SJSA1 (cell line): ENCODE data around the gene MGRN1. TPM values are rescaled to one million over a fixed set of nuclear protein-coding genes. Genes with fewer than 3 reads are reported as not detected.

Experiments
- total RNA-seq: library from RNA; depleted of rRNA; stranded (reverse); fragments of >200 nt; shearing (Covaris generic); gene quantifications from 2 replicates; pipeline ENCODE4 v1.2.3, GENCODE V29; 2014; rRNA removed

MGRN1 gene
- total RNA-seq, 1 experiment from 2014 or later = 15.0 TPM

Other genes starting within 250 kb of the MGRN1 start
- gene CORO7, start 208.2 kb upstream of the MGRN1 start, total RNA-seq = 18.6 and 26.8 TPM in 2 replicates
- 58.2 and 81.9 TPM in 2 replicates for gene DNAJA3, start 199.0 kb upstream of the MGRN1 start, total RNA-seq
- 9.5 and 14.5 TPM in 2 replicates for gene NMRAL1, start 150.2 kb upstream of the MGRN1 start, total RNA-seq
- gene HMOX2, start 148.4 kb upstream of the MGRN1 start, total RNA-seq = 48.5 and 49.3 TPM in 2 replicates
- 5.1 and 7.9 TPM in 2 replicates for gene CDIP1, start 86.1 kb upstream of the MGRN1 start, total RNA-seq
- not detected in 2 replicates for gene C16orf96, start 68.5 kb upstream of the MGRN1 start, total RNA-seq
- 6.1 and 9.6 TPM in 2 replicates for gene UBALD1, start 9.9 kb upstream of the MGRN1 start, total RNA-seq
- 63.5 and 83.0 TPM in 2 replicates for gene NUDT16L1, start 68.7 kb downstream of the MGRN1 start, total RNA-seq
- gene ANKS3, start 109.4 kb downstream of the MGRN1 start, total RNA-seq = 20.9 and 21.9 TPM in 2 replicates
- gene DNAAF8, start 109.7 kb downstream of the MGRN1 start, total RNA-seq = 0.38 and 1.1 TPM in 2 replicates
- 8.8 and 15.1 TPM in 2 replicates for gene ZNF500, start 142.3 kb downstream of the MGRN1 start, total RNA-seq
- gene SEPTIN12, start 163.5 kb downstream of the MGRN1 start, total RNA-seq = not detected in 2 replicates
- not detected in 2 replicates for gene SMIM22, start 170.5 kb downstream of the MGRN1 start, total RNA-seq
- gene ROGDI, start 177.8 kb downstream of the MGRN1 start, total RNA-seq = 9.9 and 15.1 TPM in 2 replicates
- 35.2 and 49.0 TPM in 2 replicates for gene GLYR1, start 222.5 kb downstream of the MGRN1 start, total RNA-seq
- 30.8 and 31.5 TPM in 2 replicates for gene UBN1, start 222.7 kb downstream of the MGRN1 start, total RNA-seq